Progenitor cell of endocrine pancreas (in vitro differentiated cells): Measurements from ENCODE around the gene CEP112. TPM values are rescaled to one million over a fixed set of nuclear protein-coding genes. Genes with fewer than 3 reads are reported as not detected.

Source experiments
- DNase-seq: peaks from one replicate; pipeline ENCODE4 v3.0.0; 2021; ENCODE audit warnings: low spot score; ENCODE audit not compliant: unreplicated experiment
- H3K27ac Mint-ChIP-seq: 2 replicates; pipeline ENCODE4 v1.8.0; 2021; ENCODE audit warnings: mild to moderate bottlenecking, moderate library complexity, mixed read lengths
- H3K27me3 Mint-ChIP-seq: 2 replicates; pipeline ENCODE4 v1.8.0; 2021; ENCODE audit warnings: mixed read lengths
- H3K36me3 Mint-ChIP-seq: 2 replicates; pipeline ENCODE4 v1.8.0; 2022; ENCODE audit warnings: mixed read lengths; ENCODE audit not compliant: insufficient read depth
- H3K4me1 Mint-ChIP-seq: 2 replicates; pipeline ENCODE4 v1.8.0; 2021; ENCODE audit warnings: low read depth, mixed read lengths
- H3K4me3 Mint-ChIP-seq: 2 replicates; pipeline ENCODE4 v1.8.0; 2021; ENCODE audit warnings: low read depth, mild to moderate bottlenecking, moderate library complexity, mixed read lengths
- H3K9me3 Mint-ChIP-seq: 2 replicates; pipeline ENCODE4 v1.8.0; 2021; ENCODE audit warnings: low read depth, mixed read lengths
- CTCF ChIP-seq: fragments of 200-600 bp; sonication (generic); IDR thresholded peaks from one replicate; pipeline ENCODE4 v1.5.0; 2021; ENCODE audit warnings: antibody characterized with exemption, mild to moderate bottlenecking; ENCODE audit not compliant: unreplicated experiment
- total RNA-seq: library from RNA; stranded (reverse); gene quantifications from 2 replicates; pipeline ENCODE4 v1.2.1, GENCODE V29; 2021

Gene CEP112
- total RNA-seq, 1 donor from 2014 or later, result 24.3 TPM

DNA sequence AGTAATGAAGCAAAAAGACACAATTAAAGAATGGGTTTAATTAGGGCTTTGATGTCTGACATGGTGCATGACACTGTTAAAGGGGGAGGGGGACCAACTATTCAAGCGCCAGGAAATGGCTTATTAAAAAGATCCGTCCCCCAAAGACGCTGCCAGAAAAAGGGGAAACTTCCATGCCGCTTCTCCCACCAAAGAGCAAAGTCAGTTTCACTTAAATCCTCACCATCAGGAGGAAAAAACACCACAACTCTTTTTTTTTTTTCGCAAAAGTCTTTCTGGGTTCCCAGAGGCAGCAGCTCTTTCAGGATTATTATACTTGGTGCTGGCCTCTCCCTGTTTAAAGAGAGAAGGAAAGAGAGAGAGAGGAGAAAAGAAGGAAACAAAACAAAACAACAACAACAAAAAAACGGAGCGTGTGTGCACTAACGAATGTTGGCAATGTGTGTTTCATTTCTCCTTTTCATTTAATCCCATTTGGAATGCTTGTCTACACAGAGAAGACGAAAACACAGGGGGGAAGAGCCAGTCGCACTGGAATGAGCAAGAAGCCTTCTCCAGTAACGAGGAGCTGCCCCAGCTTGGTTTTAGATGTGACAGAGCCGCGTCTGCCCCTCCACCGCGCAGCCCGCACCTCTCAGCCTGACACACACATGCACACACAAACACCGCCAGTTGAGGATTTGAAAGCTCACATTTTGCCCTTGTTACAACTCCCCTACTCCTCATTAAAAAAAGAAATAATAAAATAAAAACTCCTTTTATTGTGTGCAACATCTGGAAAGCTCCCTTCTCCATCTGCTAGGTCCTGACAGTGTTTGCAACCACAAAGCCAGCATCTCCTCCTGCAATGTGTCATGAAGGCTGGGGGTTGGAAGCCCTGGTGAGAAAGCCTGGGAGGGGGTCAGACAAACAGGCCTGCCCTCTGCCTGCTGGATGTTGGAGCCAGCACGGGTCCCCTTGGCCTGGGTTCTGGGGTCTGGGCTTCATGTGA lies 597.8 kb downstream of the CEP112 start:
- no peak overlapping the region for H3K4me3 Mint-ChIP-seq
- H3K9me3 Mint-ChIP-seq, result no peaks in the 10 kb centered on the region
- H3K36me3 Mint-ChIP-seq, result no peaks in the 10 kb centered on the region
- no peak for DNase-seq
- peaks cover 4% of the 10 kb centered on the region for H3K4me1 Mint-ChIP-seq
- H3K27me3 Mint-ChIP-seq, result peaks cover 33% of the 10 kb centered on the region
- TF ChIP-seq CTCF, result no peak
- no peak overlapping the region for H3K27ac Mint-ChIP-seq

DNA sequence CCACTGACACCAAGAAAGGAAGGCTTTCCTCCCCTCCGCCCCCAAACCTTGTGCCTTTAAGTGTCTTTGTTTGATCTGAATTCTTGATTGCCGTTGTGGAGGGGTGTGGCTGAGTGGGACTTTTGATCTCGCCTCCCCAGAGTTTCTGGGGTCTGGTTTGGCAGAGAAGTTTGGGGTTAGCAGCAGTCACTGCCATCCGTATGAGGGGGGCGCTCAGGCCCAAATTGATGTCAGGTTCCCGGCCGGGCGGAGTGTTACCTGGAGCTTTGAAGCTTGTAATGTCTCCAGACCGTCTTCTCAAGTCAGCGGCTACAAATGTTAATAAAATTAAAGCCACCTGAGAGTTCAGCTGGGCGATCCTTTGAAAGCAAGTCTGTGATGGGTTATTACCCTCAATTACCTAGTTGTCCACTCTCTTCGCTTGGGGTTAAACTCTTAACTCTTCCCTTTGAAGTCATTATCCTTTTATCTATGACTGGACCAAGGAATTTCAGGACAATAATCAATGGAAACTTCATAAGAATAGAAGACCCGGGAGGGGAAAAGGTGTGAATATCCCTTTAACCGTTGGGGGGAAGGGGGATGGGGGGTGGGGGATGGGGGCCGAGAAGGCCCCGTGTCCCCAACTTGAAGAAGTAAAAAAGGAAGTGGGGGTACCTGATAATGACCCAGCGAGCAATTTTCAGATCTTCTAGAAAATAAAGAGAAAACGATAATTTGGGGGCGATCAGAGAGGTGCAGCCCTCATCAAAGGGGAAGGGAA lies 598.7 kb downstream of the CEP112 start:
- Mint-ChIP-seq H3K4me3 (no peak overlapping the region), H3K36me3 (no peaks in the 10 kb centered on the region), H3K27me3 (peaks cover 33% of the 10 kb centered on the region), H3K27ac (no peak overlapping the region), H3K9me3 (no peaks in the 10 kb centered on the region), H3K4me1 (peaks cover 7% of the 10 kb centered on the region)
- DNase-seq, result no peak
- TF ChIP-seq CTCF, result no peak

- Mint-ChIP-seq H3K9me3 (no peaks in the 10 kb centered on the region), H3K27me3 (peaks cover 33% of the 10 kb centered on the region), H3K27ac (no peak overlapping the region), H3K4me1 (peaks cover 8% of the 10 kb centered on the region), H3K36me3 (no peaks in the 10 kb centered on the region), H3K4me3 (no peak overlapping the region)
- TF ChIP-seq CTCF, result no peak
- no peak for DNase-seq
Measured at GRCh38 chr17:65592125-65592965, 599.6 kb downstream of the CEP112 start.

DNA sequence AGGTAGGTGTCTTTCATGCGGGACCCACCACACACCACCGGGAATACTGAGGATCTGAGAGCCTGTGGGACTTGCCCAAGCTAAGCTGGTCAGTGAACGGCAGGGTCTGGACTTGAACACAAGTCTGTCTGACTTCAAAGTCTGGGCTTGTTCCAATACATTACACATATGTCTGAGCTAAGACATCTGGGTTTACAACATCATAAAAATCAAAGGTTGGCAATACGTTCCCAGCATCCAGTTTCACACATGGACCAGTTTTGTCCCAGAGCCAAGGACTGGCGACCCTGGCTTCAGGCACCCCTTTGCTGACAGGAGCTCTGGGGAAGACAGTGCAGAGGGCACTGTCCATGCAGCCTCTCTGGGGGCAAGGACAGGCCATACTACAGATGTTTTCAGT lies 602.6 kb downstream of the CEP112 start:
- Mint-ChIP-seq H3K9me3 (no peaks in the 10 kb centered on the region), H3K27me3 (peaks cover 29% of the 10 kb centered on the region), H3K36me3 (no peaks in the 10 kb centered on the region), H3K27ac (no peak overlapping the region), H3K4me1 (peaks cover 11% of the 10 kb centered on the region), H3K4me3 (no peak overlapping the region)
- no peak for TF ChIP-seq CTCF
- no peak for DNase-seq
